ENCODE results near the gene HSD11B1. TPM values are rescaled to one million over a fixed set of nuclear protein-coding genes. Genes with fewer than 3 reads are reported as not detected.

The HSD11B1 gene
- polyA plus RNA-seq, 1 donor (not counting 4 experiments of a cell fraction or from before 2014, with no cell fraction given), result 2.7 TPM

DNA sequence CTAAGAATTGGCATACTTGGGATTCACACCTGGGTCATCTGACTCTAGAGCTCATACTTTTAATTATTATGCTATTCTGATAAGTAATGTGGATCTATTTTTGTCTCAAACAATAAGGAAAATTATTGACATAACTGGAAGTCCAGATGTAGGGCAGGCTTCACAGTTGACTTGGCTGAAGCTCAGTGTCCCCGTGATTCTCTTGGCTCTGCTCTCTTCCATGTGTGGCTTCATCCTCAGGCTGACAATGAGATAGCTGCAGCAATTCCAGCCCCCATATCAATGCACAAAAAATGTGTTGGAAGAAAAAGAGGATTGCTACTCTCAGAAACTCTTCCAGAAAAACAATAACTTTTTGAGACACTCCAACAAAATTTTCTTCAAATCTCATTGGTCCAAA, 23.8 kb downstream of the HSD11B1 start:
- Histone ChIP-seq H2AFZ (ENCODE audit: control insufficient read depth, low read length) (no peak overlapping the region), H4K20me1 (ENCODE audit: control insufficient read depth, extremely low read depth, insufficient read depth, low read length) (no peaks in the 10 kb centered on the region), H3K27ac (ENCODE audit: control insufficient read depth, insufficient read depth, low read length) (no peak overlapping the region), H3K9ac (ENCODE audit: control insufficient read depth, extremely low read depth, insufficient read depth, low read length) (no peak overlapping the region), H3K9me3 (ENCODE audit: control insufficient read depth, low read depth, low read length) (no peaks in the 10 kb centered on the region), H3K27me3 (ENCODE audit: control insufficient read depth, extremely low read depth, insufficient read depth, low read length) (no peaks in the 10 kb centered on the region), H3K4me1 (ENCODE audit: control insufficient read depth, extremely low read depth, insufficient read depth, low read length) (peaks cover 3% of the 10 kb centered on the region), H3K79me2 (ENCODE audit: control insufficient read depth, insufficient read depth, low read length) (no peaks in the 10 kb centered on the region), H3K36me3 (ENCODE audit: control insufficient read depth in 2 of 2, extremely low read depth in 1 of 2, insufficient read depth in 2 of 2, low read length in 2 of 2) (no peaks in the 10 kb centered on the region), H3K4me2 (ENCODE audit: control insufficient read depth, extremely low read depth, insufficient read depth, low read depth, low read length) (no peak overlapping the region), H3K4me3 (ENCODE audit: control insufficient read depth in 2 of 3, extremely low read depth in 1 of 3, insufficient read depth in 2 of 3, low read depth in 1 of 3, low read length in 3 of 3) (no peak overlapping the region), H3K9me1 (ENCODE audit: control insufficient read depth, extremely low read depth, insufficient read depth, low read length) (no peaks in the 10 kb centered on the region)
- dilution Hi-C loops (cut with MboI; ENCODE audit: extremely low pct_ligation_motif_present, low sequenced_read_pairs), result no loop called here
- DNase-seq (ENCODE audit: low read depth, low spot score), result no peak
- FAIRE-seq, result no peak
- TF ChIP-seq EZH2 (IDR thresholded peaks at IDR 0.05; ENCODE audit: low read length), result no peak
- TF ChIP-seq, protein P1, sequence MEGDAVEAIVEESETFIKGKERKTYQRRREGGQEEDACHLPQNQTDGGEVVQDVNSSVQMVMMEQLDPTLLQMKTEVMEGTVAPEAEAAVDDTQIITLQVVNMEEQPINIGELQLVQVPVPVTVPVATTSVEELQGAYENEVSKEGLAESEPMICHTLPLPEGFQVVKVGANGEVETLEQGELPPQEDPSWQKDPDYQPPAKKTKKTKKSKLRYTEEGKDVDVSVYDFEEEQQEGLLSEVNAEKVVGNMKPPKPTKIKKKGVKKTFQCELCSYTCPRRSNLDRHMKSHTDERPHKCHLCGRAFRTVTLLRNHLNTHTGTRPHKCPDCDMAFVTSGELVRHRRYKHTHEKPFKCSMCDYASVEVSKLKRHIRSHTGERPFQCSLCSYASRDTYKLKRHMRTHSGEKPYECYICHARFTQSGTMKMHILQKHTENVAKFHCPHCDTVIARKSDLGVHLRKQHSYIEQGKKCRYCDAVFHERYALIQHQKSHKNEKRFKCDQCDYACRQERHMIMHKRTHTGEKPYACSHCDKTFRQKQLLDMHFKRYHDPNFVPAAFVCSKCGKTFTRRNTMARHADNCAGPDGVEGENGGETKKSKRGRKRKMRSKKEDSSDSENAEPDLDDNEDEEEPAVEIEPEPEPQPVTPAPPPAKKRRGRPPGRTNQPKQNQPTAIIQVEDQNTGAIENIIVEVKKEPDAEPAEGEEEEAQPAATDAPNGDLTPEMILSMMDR (optimal IDR thresholded peaks at IDR 0.05 in 1 of 3, IDR thresholded peaks at IDR 0.05 in 1 of 3, conservative IDR thresholded peaks at IDR 0.05 in 1 of 3; ENCODE audit: extremely low read depth in 1 of 3, insufficient read depth in 2 of 3, low read length in 3 of 3), result no peak

DNA sequence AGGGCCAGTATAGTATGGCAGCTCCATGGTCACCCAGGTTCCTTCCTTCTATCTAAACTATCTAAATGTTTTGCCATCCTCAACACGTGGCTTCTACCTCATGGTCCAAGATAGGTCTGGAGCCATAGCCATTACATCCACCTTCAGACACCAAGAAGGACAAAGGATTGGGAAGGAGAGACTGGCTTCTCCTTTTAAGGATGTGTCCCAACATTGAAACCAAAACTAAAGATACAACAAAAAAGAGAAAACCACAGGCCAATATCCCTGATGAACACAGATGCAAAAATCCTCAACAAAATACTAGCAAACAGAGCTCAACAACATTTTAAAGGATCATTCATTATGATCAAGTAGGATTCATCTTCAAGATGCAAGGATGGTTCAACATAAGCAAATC, 24.8 kb downstream of the HSD11B1 start:
- dilution Hi-C loops (cut with MboI; ENCODE audit: extremely low pct_ligation_motif_present, low sequenced_read_pairs), result no loop called here

More for the DNA sequence above, 24.8 kb downstream of the HSD11B1 start:
- H3K4me1 ChIP-seq (ENCODE audit: control insufficient read depth, extremely low read depth, insufficient read depth, low read length), result peaks cover 3% of the 10 kb centered on the region
- no peaks in the 10 kb centered on the region for H3K36me3 ChIP-seq (ENCODE audit: control insufficient read depth in 2 of 2, extremely low read depth in 1 of 2, insufficient read depth in 2 of 2, low read length in 2 of 2)
- H3K9me3 ChIP-seq (ENCODE audit: control insufficient read depth, low read depth, low read length), result no peaks in the 10 kb centered on the region
- no peak overlapping the region for H3K27ac ChIP-seq (ENCODE audit: control insufficient read depth, insufficient read depth, low read length)
- no peak for TF ChIP-seq EZH2 (IDR thresholded peaks at IDR 0.05; ENCODE audit: low read length)
- TF ChIP-seq, protein P1 (optimal IDR thresholded peaks at IDR 0.05 in 1 of 3, IDR thresholded peaks at IDR 0.05 in 1 of 3, conservative IDR thresholded peaks at IDR 0.05 in 1 of 3; ENCODE audit: extremely low read depth in 1 of 3, insufficient read depth in 2 of 3, low read length in 3 of 3), result no peak
- no peak overlapping the region for H3K4me2 ChIP-seq (ENCODE audit: control insufficient read depth, extremely low read depth, insufficient read depth, low read depth, low read length)
- DNase-seq (ENCODE audit: low read depth, low spot score) (no peak), FAIRE-seq (no peak)
- no peak overlapping the region for H3K9ac ChIP-seq (ENCODE audit: control insufficient read depth, extremely low read depth, insufficient read depth, low read length)
- H3K4me3 ChIP-seq (ENCODE audit: control insufficient read depth in 2 of 3, extremely low read depth in 1 of 3, insufficient read depth in 2 of 3, low read depth in 1 of 3, low read length in 3 of 3), result no peak overlapping the region
- H4K20me1 ChIP-seq (ENCODE audit: control insufficient read depth, extremely low read depth, insufficient read depth, low read length), result no peaks in the 10 kb centered on the region
- H2AFZ ChIP-seq (ENCODE audit: control insufficient read depth, low read length), result no peak overlapping the region
- H3K79me2 ChIP-seq (ENCODE audit: control insufficient read depth, insufficient read depth, low read length), result no peaks in the 10 kb centered on the region
- no peaks in the 10 kb centered on the region for H3K9me1 ChIP-seq (ENCODE audit: control insufficient read depth, extremely low read depth, insufficient read depth, low read length)
- no peaks in the 10 kb centered on the region for H3K27me3 ChIP-seq (ENCODE audit: control insufficient read depth, extremely low read depth, insufficient read depth, low read length)
